ENCODE results near the gene TUBGCP5.

TUBGCP5 gene

GRCh38 chr15:22978691-22979237 lies 60.6 kb downstream of the TUBGCP5 start:
- DNase-seq (ENCODE audit: low read depth), result no peak

GRCh38 chr15:22974745-22975144 lies 64.6 kb downstream of the TUBGCP5 start:
- DNase-seq (ENCODE audit: low read depth), result no peak

GRCh38 chr15:22973987-22974386 lies 65.4 kb downstream of the TUBGCP5 start:
- no peak for DNase-seq (ENCODE audit: low read depth)

- DNase-seq (ENCODE audit: low read depth), result no peak
Observed at GRCh38 chr15:22973286-22973685, 66.1 kb downstream of the TUBGCP5 start.

- no peak for DNase-seq (ENCODE audit: low read depth)
Observed at GRCh38 chr15:22969489-22969888, 69.9 kb downstream of the TUBGCP5 start.

- no peak for DNase-seq (ENCODE audit: low read depth)
Observed at GRCh38 chr15:22968366-22968765, 71.0 kb downstream of the TUBGCP5 start.

- no peak for DNase-seq (ENCODE audit: low read depth)
Observed at GRCh38 chr15:22967084-22967770, 72.1 kb downstream of the TUBGCP5 start.

GRCh38 chr15:22966321-22967083 lies 72.9 kb downstream of the TUBGCP5 start:
- no peak for DNase-seq (ENCODE audit: low read depth)

GRCh38 chr15:22963641-22964040 lies 75.7 kb downstream of the TUBGCP5 start:
- no peak for DNase-seq (ENCODE audit: low read depth)

GRCh38 chr15:22962611-22963010 lies 76.8 kb downstream of the TUBGCP5 start:
- no peak for DNase-seq (ENCODE audit: low read depth)

- no peak for DNase-seq (ENCODE audit: low read depth)
Observed at GRCh38 chr15:22961762-22962161, 77.6 kb downstream of the TUBGCP5 start.

- DNase-seq (ENCODE audit: low read depth), result no peak
Observed at GRCh38 chr15:22960556-22960955, 78.8 kb downstream of the TUBGCP5 start.

GRCh38 chr15:22960126-22960525 lies 79.2 kb downstream of the TUBGCP5 start:
- DNase-seq (ENCODE audit: low read depth), result no peak

GRCh38 chr15:22959321-22960101 lies 79.9 kb downstream of the TUBGCP5 start:
- DNase-seq (ENCODE audit: low read depth), result no peak

GRCh38 chr15:22958487-22959280 lies 80.7 kb downstream of the TUBGCP5 start:
- no peak for DNase-seq (ENCODE audit: low read depth)

GRCh38 chr15:22956978-22957260 lies 82.5 kb downstream of the TUBGCP5 start:
- DNase-seq (ENCODE audit: low read depth), result no peak

GRCh38 chr15:22956257-22956977 lies 83.0 kb downstream of the TUBGCP5 start:
- DNase-seq (ENCODE audit: low read depth), result no peak

- no peak for DNase-seq (ENCODE audit: low read depth)
Observed at GRCh38 chr15:22955544-22956119, 83.7 kb downstream of the TUBGCP5 start.

GRCh38 chr15:22954798-22955543 lies 84.4 kb downstream of the TUBGCP5 start:
- no peak for DNase-seq (ENCODE audit: low read depth)

- no peak for DNase-seq (ENCODE audit: low read depth)
Observed at GRCh38 chr15:22954326-22954725, 85.0 kb downstream of the TUBGCP5 start.
